Measurements from ENCODE around the gene CRYGC.

The CRYGC gene

GRCh38 chr2:208092093-208092832 lies 37.4 kb downstream of the CRYGC start:
- DNase-seq = no peak

- no peak for DNase-seq
Observed at GRCh38 chr2:208090420-208090819, 39.2 kb downstream of the CRYGC start.

- no peak for DNase-seq
Observed at GRCh38 chr2:208086029-208086428, 43.6 kb downstream of the CRYGC start.

- DNase-seq = no peak
Observed at GRCh38 chr2:208083807-208084206, 45.8 kb downstream of the CRYGC start.

Data from NCI-H345 (cell line).